HepG2 (cell line): ENCODE results near the gene PADI6. TPM values are rescaled to one million over a fixed set of nuclear protein-coding genes. Genes with fewer than 3 reads are reported as not detected.

Experiments
- ATAC-seq: fragments of 200-7000 bp; cut with Tn5 transposase; 3 replicates; pipeline ENCODE4 v1.9.1; 2020; ENCODE audit warnings: mild to moderate bottlenecking, moderate library complexity
- BruUV-seq: library from RNA; stranded (reverse); fragments of 400-500 nt; replicated peaks from 2 replicates; lab custom pipeline; 2021; lab: Mats Ljungman, UMichigan
- CTCF ChIA-PET: fragments of 300-600 bp; formaldehyde crosslinking; extraction: SDS; loops from one replicate; lab custom pipeline; 2021; ENCODE audit warnings: low total read pairs, inconsistent platforms, low intra/inter-chr PET ratio; lab: Yijun Ruan, JAX
- POLR2A ChIA-PET: fragments of 350-600 bp; sonication (Branson Sonifier 250); formaldehyde crosslinking; loops from one replicate; lab custom pipeline; 2020; ENCODE audit warnings: antibody characterized with exemption, inconsistent platforms; lab: Yijun Ruan, JAX
- DNase-seq: peaks from one replicate; pipeline ENCODE4 v3.0.0-alpha.2; 2015; ENCODE audit warnings: low spot score
- FAIRE-seq: peaks from 3 replicates; lab custom pipeline; 2011; peaks lifted over from hg19 to GRCh38; lab: Jason Lieb, UNC
- H2AFZ ChIP-seq: one replicate; pipeline ENCODE4 v1.6.1; 2011; ENCODE audit warnings: low read length, inconsistent platforms
- H3K27ac ChIP-seq: fragments of 300-600 bp; 3 replicates; pipeline ENCODE4 v1.8.0; 2011; ENCODE audit warnings: mixed run types, mild to moderate bottlenecking, mixed read lengths, low read length, inconsistent platforms; ENCODE audit not compliant: insufficient read depth; ENCODE audit errors: extremely low read length
- H3K27me3 ChIP-seq, 2 experiments: fragments of 200-600 bp in 1 of 2; 2 replicates in 1 of 2; 3 replicates in 1 of 2; pipeline versions ENCODE4 v1.6.0 to v1.8.0; 2011; ENCODE audit warnings: low read length in 2 of 2, mild to moderate bottlenecking in 2 of 2, moderate library complexity in 2 of 2, inconsistent platforms in 1 of 2; ENCODE audit not compliant: insufficient read depth in 2 of 2, control insufficient read depth in 1 of 2
- H3K36me3 ChIP-seq, 2 experiments: fragments of 200-600 bp in 1 of 2; replicated peaks in 1 of 2; 2 replicates in 1 of 2; 3 replicates in 1 of 2; pipeline versions ENCODE4 v1.5.1 to v1.8.0; 2011; ENCODE audit warnings: low read length in 2 of 2, inconsistent platforms in 1 of 2; ENCODE audit not compliant: insufficient read depth in 2 of 2, control insufficient read depth in 1 of 2
- H3K4me1 ChIP-seq: 2 replicates; pipeline ENCODE4 v1.5.1; 2012; ENCODE audit warnings: low read length, inconsistent platforms; ENCODE audit not compliant: insufficient read depth
- H3K4me2 ChIP-seq: 2 replicates; pipeline ENCODE4 v1.6.0; 2011; ENCODE audit warnings: low read depth, low read length, inconsistent platforms
- H3K4me3 ChIP-seq, 3 experiments: fragments of 200-600 bp in 1 of 3; sonication (generic), shearing (Covaris generic) in 1 of 3; replicated peaks in 1 of 3; 2 replicates each; pipeline ENCODE4 v1.5.1; 2011 to 2016; ENCODE audit warnings: low read length in 3 of 3, inconsistent platforms in 2 of 3, low read depth in 2 of 3, mild to moderate bottlenecking in 2 of 3, control low read depth in 1 of 3, mixed read lengths in 1 of 3; ENCODE audit not compliant: insufficient read depth in 1 of 3
- H3K79me2 ChIP-seq: one replicate; pipeline ENCODE4 v1.6.1; 2011; ENCODE audit warnings: low read length, inconsistent platforms; ENCODE audit not compliant: insufficient read depth
- H3K9ac ChIP-seq: 2 replicates; pipeline ENCODE4 v1.6.0; 2011; ENCODE audit warnings: mild to moderate bottlenecking, low read depth, low read length, inconsistent platforms; ENCODE audit not compliant: insufficient read depth
- H3K9me3 ChIP-seq: 2 replicates; pipeline ENCODE4 v1.5.1; 2012; ENCODE audit warnings: mild to moderate bottlenecking, low read length
- H4K20me1 ChIP-seq: 2 replicates; pipeline ENCODE4 v1.6.0; 2011; ENCODE audit warnings: inconsistent platforms, mild to moderate bottlenecking, low read length, moderate library complexity; ENCODE audit not compliant: insufficient read depth
- AHR ChIP-seq: IDR thresholded peaks from 2 replicates; pipeline ENCODE4 v1.6.1; 2018; ENCODE audit warnings: missing genetic modification reagents, missing compliant biosample characterization
- CSRNP1 ChIP-seq: sonication (generic); formaldehyde crosslinking; IDR thresholded peaks from 2 replicates; pipeline ENCODE4 v1.8.1; 2023; ENCODE audit warnings: mild to moderate bottlenecking, missing genetic modification reagents
- DR1 ChIP-seq: sonication (generic); formaldehyde crosslinking; IDR thresholded peaks from 2 replicates; pipeline ENCODE4 v1.8.0; 2021; ENCODE audit warnings: mild to moderate bottlenecking, missing genetic modification reagents, inconsistent platforms
- KDM1A ChIP-seq: IDR thresholded peaks from 2 replicates; pipeline ENCODE4 v1.6.1; 2016; ENCODE audit warnings: missing compliant biosample characterization
- RBFOX2 ChIP-seq: fragments of 200-400 bp; formaldehyde crosslinking; IDR thresholded peaks from 2 replicates; pipeline ENCODE4 v1.6.1; 2017; ENCODE audit warnings: low read depth, mild to moderate bottlenecking, low read length
- ZFP90 ChIP-seq: sonication (generic); formaldehyde crosslinking; IDR thresholded peaks from 2 replicates; pipeline ENCODE4 v1.8.0; 2022; ENCODE audit warnings: missing genetic modification reagents, mild to moderate bottlenecking, inconsistent platforms, borderline replicate concordance
- ZNF749 ChIP-seq: sonication (generic); formaldehyde crosslinking; IDR thresholded peaks from 2 replicates; pipeline ENCODE4 v1.8.0; 2022; ENCODE audit warnings: mild to moderate bottlenecking, missing genetic modification reagents, moderate library complexity, borderline replicate concordance
- WGBS: methylation state at CpG from one replicate; pipeline ENCODE4 v1.1.6; 2017; ENCODE audit warnings: low lambda C conversion rate; 5-methylcytosine and 5-hydroxymethylcytosine counted together
- in situ Hi-C: cut with HindIII; loops from 2 replicates; pipeline ENCODE4 v1.10.0; 2017; ENCODE audit warnings: low pct_unique_long_range_greater_than_20kb; ENCODE audit not compliant: extremely low pct_ligation_motif_present
- intact Hi-C: fragments of 100-400 bp; cut with micrococcal nuclease; formaldehyde crosslinking; loops from one replicate; pipeline ENCODE4 v1.10.0; 2022; ENCODE audit not compliant: unreplicated experiment
- polyA plus RNA-seq, 8 experiments: library from polyadenylated mRNA; depleted of rRNA in 3 of 8; stranded (reverse) in 7 of 8; unstranded in 1 of 8; fragments of >200 nt; fragmentation: Illumina TruSeq in 4 of 8; extraction: Trizol in 4 of 8; gene quantifications; 2 replicates each; pipeline versions ENCODE4 v1.2.1 to v1.2.3, GENCODE V29; 2011 to 2016; ENCODE audit warnings: low read depth in 4 of 8, missing spikeins in 1 of 8, mixed read lengths in 1 of 8; ENCODE audit not compliant: insufficient read depth in 1 of 8
- total RNA-seq, 5 experiments: library from RNA; depleted of rRNA; stranded (reverse); fragments of >200 nt; fragmentation: Illumina TruSeq; extraction: Trizol; gene quantifications; 2 replicates each; pipeline ENCODE4 v1.2.3, GENCODE V29; 2016; ENCODE audit warnings: low read depth in 1 of 5

The PADI6 gene
- total and polyA plus RNA-seq, 2 of the 13 experiments (the other 11 are each of a cell fraction or from before 2014, with no cell fraction given), result not detected

GRCh38 chr1:17409391-17409811 lies 37.4 kb downstream of the PADI6 start:
- H4K20me1 ChIP-seq, result no peaks in the 10 kb centered on the region
- TF ChIP-seq CSRNP1 (CRISPR knock-in tag), result no peak
- TF ChIP-seq RBFOX2, result 0 out of 2 replicates have a peak, but pooled peaks have one; percentile 19
- TF ChIP-seq ZNF749 (CRISPR knock-in tag), result no peak
- no TSS peak for BruUV-seq
- no peak for ATAC-seq
- intact Hi-C loops (no loop called here), in situ Hi-C loops (no loop called here)
- WGBS, result 95% methylated on average over 8 of the region's 10 CpGs
- no peaks in the 10 kb centered on the region for H3K79me2 ChIP-seq
- no peak for DNase-seq
- no peak overlapping the region for H3K4me2 ChIP-seq
- H2AFZ ChIP-seq, result no peak overlapping the region
- POLR2A ChIA-PET, result no interaction called here
- no peak overlapping the region for H3K9ac ChIP-seq
- H3K4me1 ChIP-seq, result peaks cover 9% of the 10 kb centered on the region
- FAIRE-seq, result no peak
- peaks cover 33 to 63% of the 10 kb centered on the region in 2 experiments for H3K36me3 ChIP-seq
- H3K27me3 ChIP-seq, result no peaks in the 10 kb centered on the region
- CTCF ChIA-PET, result no interaction called here
- no peaks in the 10 kb centered on the region for H3K9me3 ChIP-seq
- H3K4me3 ChIP-seq, result no peak overlapping the region
- H3K27ac ChIP-seq, result no peak overlapping the region

- Histone ChIP-seq H3K4me2 (no peak overlapping the region), H3K4me1 (no peaks in the 10 kb centered on the region), H3K27me3 (no peaks in the 10 kb centered on the region), H3K79me2 (no peaks in the 10 kb centered on the region), H4K20me1 (no peaks in the 10 kb centered on the region), H3K36me3 (peaks cover 44 to 87% of the 10 kb centered on the region in 2 experiments), H2AFZ (no peak overlapping the region), H3K27ac (no peak overlapping the region), H3K4me3 (no peak overlapping the region), H3K9me3 (no peaks in the 10 kb centered on the region), H3K9ac (no peak overlapping the region)
- ChIA-PET POLR2A (no interaction called here), CTCF (no interaction called here)
- no peak for ATAC-seq
- no TSS peak for BruUV-seq
- WGBS, result 96% methylated on average over 12 of the region's 16 CpGs
- TF ChIP-seq AHR (CRISPR knock-in tag) (no peak), DR1 (CRISPR knock-in tag) (no peak), KDM1A (CRISPR knock-in tag) (no peak), ZFP90 (no peak)
- in situ Hi-C loops (no loop called here), intact Hi-C loops (no loop called here)
- no peak for FAIRE-seq
- no peak for DNase-seq
These were observed 40.3 kb downstream of the PADI6 start for GRCh38 chr1:17412093-17412870.
